ENCODE results near the gene KCTD10.

The KCTD10 gene

GRCh38 chr12:109459247-109459646 is 17.9 kb downstream of the KCTD10 start:
- no peak overlapping the region for H3K9ac ChIP-seq (ENCODE audit: low read length)
- TF ChIP-seq CTCF (IDR thresholded peaks at IDR 0.05; ENCODE audit: low read depth, low read length) (no peak), EZH2phosphoT487 (IDR thresholded peaks at IDR 0.05; ENCODE audit: low read depth) (no peak)
- H3K27ac ChIP-seq (ENCODE audit: low read length) = no peak overlapping the region
- no peak overlapping the region for H3K4me2 ChIP-seq (ENCODE audit: low read length)
- no peaks in the 10 kb centered on the region for H3K27me3 ChIP-seq (ENCODE audit: low read depth, low read length)
- H3K9me3 ChIP-seq (ENCODE audit: insufficient read depth, low read length) = no peaks in the 10 kb centered on the region
- H3K79me2 ChIP-seq (ENCODE audit: low read length) = peaks cover 37% of the 10 kb centered on the region
- H3K4me1 ChIP-seq (ENCODE audit: low read length) = peaks cover 9% of the 10 kb centered on the region
- peaks cover 31% of the 10 kb centered on the region for H3K36me3 ChIP-seq (replicated peaks; ENCODE audit: low read depth, low read length)
- no peak overlapping the region for H3K4me3 ChIP-seq (ENCODE audit: low read length)
- peaks cover 7% of the 10 kb centered on the region; the same call in 1 of the 2 replicates for H4K20me1 ChIP-seq (ENCODE audit: insufficient read depth, low read length)
- no peak overlapping the region for H2AFZ ChIP-seq (ENCODE audit: low read depth, low read length)

- Histone ChIP-seq H3K9ac (ENCODE audit: low read length) (no peak overlapping the region), H3K4me2 (ENCODE audit: low read length) (no peak overlapping the region), H4K20me1 (ENCODE audit: insufficient read depth, low read length) (peaks cover 7% of the 10 kb centered on the region; the same call in 1 of the 2 replicates), H3K27me3 (ENCODE audit: low read depth, low read length) (no peaks in the 10 kb centered on the region), H3K36me3 (replicated peaks; ENCODE audit: low read depth, low read length) (peaks cover 36% of the 10 kb centered on the region), H3K27ac (ENCODE audit: low read length) (no peak overlapping the region), H3K4me3 (ENCODE audit: low read length) (no peak overlapping the region), H3K79me2 (ENCODE audit: low read length) (peaks cover 32% of the 10 kb centered on the region), H3K9me3 (ENCODE audit: insufficient read depth, low read length) (no peaks in the 10 kb centered on the region), H3K4me1 (ENCODE audit: low read length) (peaks cover 9% of the 10 kb centered on the region), H2AFZ (ENCODE audit: low read depth, low read length) (no peak overlapping the region)
- TF ChIP-seq EZH2phosphoT487 (IDR thresholded peaks at IDR 0.05; ENCODE audit: low read depth) = no peak
- TF ChIP-seq CTCF (IDR thresholded peaks at IDR 0.05; ENCODE audit: low read depth, low read length) = no peak
These were observed 18.3 kb downstream of the KCTD10 start for GRCh38 chr12:109458771-109459208.

GRCh38 chr12:109458086-109458485 is 19.0 kb downstream of the KCTD10 start:
- no peak overlapping the region for H3K27ac ChIP-seq (ENCODE audit: low read length)
- H3K27me3 ChIP-seq (ENCODE audit: low read depth, low read length) = no peaks in the 10 kb centered on the region
- H3K4me2 ChIP-seq (ENCODE audit: low read length) = no peak overlapping the region
- H4K20me1 ChIP-seq (ENCODE audit: insufficient read depth, low read length) = peaks cover 6% of the 10 kb centered on the region; the same call in 1 of the 2 replicates
- H3K79me2 ChIP-seq (ENCODE audit: low read length) = peaks cover 25% of the 10 kb centered on the region
- TF ChIP-seq CTCF (IDR thresholded peaks at IDR 0.05; ENCODE audit: low read depth, low read length) (no peak), EZH2phosphoT487 (IDR thresholded peaks at IDR 0.05; ENCODE audit: low read depth) (no peak)
- H3K4me3 ChIP-seq (ENCODE audit: low read length) = no peak overlapping the region
- no peak overlapping the region for H3K9ac ChIP-seq (ENCODE audit: low read length)
- H2AFZ ChIP-seq (ENCODE audit: low read depth, low read length) = no peak overlapping the region
- peaks cover 39% of the 10 kb centered on the region for H3K36me3 ChIP-seq (replicated peaks; ENCODE audit: low read depth, low read length)
- peaks cover 3% of the 10 kb centered on the region for H3K4me1 ChIP-seq (ENCODE audit: low read length)
- no peaks in the 10 kb centered on the region for H3K9me3 ChIP-seq (ENCODE audit: insufficient read depth, low read length)

- Histone ChIP-seq H3K27ac (ENCODE audit: low read length) (no peak overlapping the region), H3K27me3 (ENCODE audit: low read depth, low read length) (no peaks in the 10 kb centered on the region), H3K9me3 (ENCODE audit: insufficient read depth, low read length) (no peaks in the 10 kb centered on the region), H4K20me1 (ENCODE audit: insufficient read depth, low read length) (no peaks in the 10 kb centered on the region), H3K79me2 (ENCODE audit: low read length) (peaks cover 1% of the 10 kb centered on the region), H3K4me3 (ENCODE audit: low read length) (no peak overlapping the region), H3K4me2 (ENCODE audit: low read length) (no peak overlapping the region), H3K9ac (ENCODE audit: low read length) (no peak overlapping the region), H3K36me3 (replicated peaks; ENCODE audit: low read depth, low read length) (peaks cover 48% of the 10 kb centered on the region), H2AFZ (ENCODE audit: low read depth, low read length) (no peak overlapping the region), H3K4me1 (ENCODE audit: low read length) (no peaks in the 10 kb centered on the region)
- no peak for TF ChIP-seq EZH2phosphoT487 (IDR thresholded peaks at IDR 0.05; ENCODE audit: low read depth)
- TF ChIP-seq CTCF (IDR thresholded peaks at IDR 0.05; ENCODE audit: low read depth, low read length) = no peak
These were observed 21.4 kb downstream of the KCTD10 start for GRCh38 chr12:109455706-109456105.

Measured in OCI-LY3 (cell line).